Subcutaneous adipose tissue (tissue), 4 donors: ENCODE measurements around the gene JMJD1C. TPM values are rescaled to one million over a fixed set of nuclear protein-coding genes. Genes with fewer than 3 reads are reported as not detected.

Source experiments
- total RNA-seq, 4 donors: library from RNA; depleted of rRNA; stranded (reverse); fragments of >200 nt; gene quantifications; one replicate each; pipeline ENCODE4 v1.1.0, GENCODE V29; 2016
- TF ChIP-seq, protein P1 (sequence below): fragments of 450-650 bp; IDR thresholded peaks from one replicate; pipeline ENCODE4 v1.5.1; 2016; ENCODE audit warnings: low read depth, mild to moderate bottlenecking, control low read depth, antibody characterized with exemption, moderate library complexity

JMJD1C gene
- total RNA-seq, 4 donors from 2014 or later = 106 to 178 (median 171) TPM

DNA sequence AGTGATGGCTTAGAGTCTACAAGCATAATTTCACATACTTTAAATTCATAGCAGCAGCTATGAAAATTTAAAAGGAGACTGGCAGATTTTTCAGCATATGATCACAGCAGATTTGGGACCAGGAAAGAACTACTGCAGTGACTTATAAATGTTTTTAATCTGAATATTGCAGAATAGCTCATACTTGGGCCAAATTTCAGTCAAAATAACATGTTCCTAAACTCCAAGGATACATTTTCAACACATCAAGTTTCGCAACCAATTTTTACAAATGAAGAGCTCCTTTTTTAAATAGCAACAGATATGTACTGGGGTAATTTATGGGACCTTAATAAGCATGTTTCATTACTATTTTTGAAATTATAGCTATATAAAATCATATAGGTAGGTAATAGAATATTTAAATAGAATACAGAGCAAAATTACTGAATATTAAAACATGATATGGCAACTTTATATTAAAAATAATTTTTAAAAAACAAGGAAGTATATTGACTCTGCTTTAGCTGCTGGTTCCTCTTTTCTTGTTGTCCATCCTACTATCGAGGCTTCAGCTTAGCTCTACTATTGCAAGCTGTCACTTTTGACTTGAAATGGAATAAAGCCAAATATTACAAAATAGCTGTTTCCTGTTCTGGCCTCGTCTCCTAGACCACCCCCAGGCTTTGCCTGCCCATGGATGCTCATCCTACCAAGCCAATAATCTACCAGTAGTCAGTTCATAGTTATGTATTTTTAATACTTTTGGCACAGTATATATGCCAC lies 209.6 kb downstream of the JMJD1C start:
- TF ChIP-seq, protein P1, sequence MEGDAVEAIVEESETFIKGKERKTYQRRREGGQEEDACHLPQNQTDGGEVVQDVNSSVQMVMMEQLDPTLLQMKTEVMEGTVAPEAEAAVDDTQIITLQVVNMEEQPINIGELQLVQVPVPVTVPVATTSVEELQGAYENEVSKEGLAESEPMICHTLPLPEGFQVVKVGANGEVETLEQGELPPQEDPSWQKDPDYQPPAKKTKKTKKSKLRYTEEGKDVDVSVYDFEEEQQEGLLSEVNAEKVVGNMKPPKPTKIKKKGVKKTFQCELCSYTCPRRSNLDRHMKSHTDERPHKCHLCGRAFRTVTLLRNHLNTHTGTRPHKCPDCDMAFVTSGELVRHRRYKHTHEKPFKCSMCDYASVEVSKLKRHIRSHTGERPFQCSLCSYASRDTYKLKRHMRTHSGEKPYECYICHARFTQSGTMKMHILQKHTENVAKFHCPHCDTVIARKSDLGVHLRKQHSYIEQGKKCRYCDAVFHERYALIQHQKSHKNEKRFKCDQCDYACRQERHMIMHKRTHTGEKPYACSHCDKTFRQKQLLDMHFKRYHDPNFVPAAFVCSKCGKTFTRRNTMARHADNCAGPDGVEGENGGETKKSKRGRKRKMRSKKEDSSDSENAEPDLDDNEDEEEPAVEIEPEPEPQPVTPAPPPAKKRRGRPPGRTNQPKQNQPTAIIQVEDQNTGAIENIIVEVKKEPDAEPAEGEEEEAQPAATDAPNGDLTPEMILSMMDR = no peak

DNA sequence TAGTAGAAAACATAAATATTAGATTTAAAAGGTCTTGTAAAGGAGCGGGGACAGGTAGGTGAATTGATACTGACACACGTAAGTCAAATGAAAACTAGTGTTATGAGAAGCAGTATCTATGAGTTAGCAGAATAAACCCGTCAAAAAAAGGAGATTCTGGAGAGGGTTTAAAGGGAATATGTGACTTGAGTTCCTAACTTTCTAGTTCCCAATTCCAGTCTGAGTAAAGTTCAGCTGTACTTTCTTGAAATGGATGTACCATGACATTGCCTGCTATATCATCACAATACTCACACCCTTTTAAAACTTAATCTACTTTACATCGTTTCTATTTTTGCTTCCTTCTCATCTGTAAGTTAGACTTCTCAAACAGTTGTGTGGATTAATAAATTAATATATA lies 210.5 kb downstream of the JMJD1C start:
- TF ChIP-seq, protein P1 = no peak

DNA sequence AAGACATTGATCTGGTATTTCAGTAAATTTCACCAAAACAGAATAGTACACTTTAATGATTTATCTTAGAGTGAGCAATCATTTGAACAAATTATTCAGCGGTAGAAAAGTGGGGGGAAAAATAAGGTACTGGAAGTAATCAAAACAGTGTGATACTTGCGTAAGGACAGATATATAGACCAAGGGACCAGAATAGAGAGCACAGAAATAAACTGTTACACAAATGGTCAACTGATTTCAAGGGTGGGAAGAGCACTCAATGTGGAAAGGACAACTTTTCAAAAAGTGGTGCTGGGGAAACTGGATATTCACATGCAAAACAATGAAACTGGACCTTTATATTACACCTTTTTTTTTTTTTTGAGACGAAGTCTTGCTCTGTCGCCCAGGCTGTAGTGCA lies 212.7 kb downstream of the JMJD1C start:
- TF ChIP-seq, protein P1 = no peak

DNA sequence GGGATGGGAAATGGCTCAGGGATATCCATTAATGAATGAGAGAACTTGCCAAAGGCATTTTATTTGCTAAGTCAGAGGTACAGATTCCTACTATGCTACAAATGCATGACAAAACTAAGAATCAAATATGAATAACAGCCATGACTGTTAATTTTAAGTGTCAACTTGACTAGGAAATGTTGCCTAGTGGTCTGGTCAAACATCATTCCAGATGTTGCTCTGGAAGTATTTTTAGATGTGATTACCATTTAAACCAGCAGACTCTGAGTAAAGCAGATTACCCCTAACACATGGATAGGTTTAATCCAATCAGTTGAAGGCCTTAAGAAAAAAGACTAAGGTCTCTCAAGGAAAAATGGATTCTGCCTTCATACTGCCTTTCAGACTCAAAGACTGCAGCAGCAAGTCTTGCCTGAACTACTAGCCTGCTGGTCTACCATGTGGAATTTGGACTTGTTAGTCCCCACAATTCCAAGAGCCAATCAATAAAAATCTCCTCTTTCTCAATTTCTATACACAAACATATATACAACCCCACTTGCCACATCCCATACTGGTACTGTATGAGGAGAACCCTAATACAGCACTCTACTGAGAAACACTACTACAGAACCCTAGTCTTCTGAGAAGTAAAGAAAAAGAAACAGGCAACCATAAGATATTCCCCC lies 213.5 kb downstream of the JMJD1C start:
- TF ChIP-seq, protein P1 = no peak

DNA sequence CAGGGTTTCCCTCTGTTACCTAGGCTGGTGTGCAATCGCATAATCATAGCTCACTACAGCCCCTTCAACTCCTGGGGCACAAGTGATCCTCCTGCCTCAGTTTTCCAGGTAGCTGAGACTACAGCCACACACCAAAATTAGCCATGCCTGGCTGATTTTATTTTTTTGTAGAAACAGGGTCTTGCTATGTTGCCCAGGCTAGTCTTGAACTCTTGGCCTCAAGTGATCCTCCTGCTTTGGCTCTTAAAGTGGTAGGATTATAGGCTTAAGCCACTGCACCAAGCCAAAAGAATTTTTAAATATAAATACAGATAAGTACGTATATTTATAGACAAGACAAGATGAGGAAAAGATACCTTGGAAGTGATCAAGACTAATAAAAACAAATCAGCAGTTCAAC lies 215.7 kb downstream of the JMJD1C start:
- TF ChIP-seq, protein P1 = no peak

DNA sequence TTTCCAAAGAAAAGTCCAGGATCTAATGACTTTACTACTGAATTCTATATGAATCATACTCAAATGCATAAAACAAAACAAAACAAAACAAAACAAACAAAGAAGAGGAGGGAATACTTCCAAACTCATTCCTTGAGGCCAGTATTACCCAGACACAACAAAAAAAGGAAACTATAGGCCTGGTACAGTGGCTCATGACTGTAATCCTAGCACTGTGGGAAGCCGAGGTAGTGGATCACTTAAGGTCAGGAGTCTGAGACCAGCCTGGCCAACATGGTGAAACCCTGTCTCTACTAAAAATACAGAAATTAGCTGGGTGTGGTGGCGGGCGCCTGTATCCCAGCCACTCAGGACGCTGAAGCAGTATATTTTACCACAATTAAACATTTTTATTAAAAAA lies 218.0 kb downstream of the JMJD1C start:
- TF ChIP-seq, protein P1 = no peak

DNA sequence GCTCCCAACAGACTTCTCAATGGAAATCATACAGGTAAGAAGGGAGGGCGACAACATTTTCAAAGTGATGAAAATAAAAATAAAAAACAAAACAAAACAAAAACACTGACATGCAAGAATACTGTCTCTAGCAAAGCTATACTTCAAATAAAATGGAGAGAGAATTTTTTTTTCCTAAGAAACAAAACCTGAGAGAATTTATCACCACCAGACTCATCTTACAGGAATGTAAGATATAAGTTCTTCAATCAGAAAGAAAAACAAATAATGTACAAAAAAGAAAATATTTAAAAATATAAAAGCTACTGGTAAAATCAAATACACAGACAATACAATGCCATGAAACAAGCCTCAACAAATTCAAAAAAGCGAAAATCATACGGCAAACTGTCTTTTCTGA lies 219.4 kb downstream of the JMJD1C start:
- TF ChIP-seq, protein P1 = no peak
